Ishikawa (cell line): ENCODE measurements around the gene RLIM.

Experiments used
- CREB1 ChIP-seq: IDR thresholded peaks from 2 replicates; pipeline ENCODE4 v1.6.1; 2012; ENCODE audit warnings: low read depth
- EGR1 ChIP-seq: IDR thresholded peaks from 2 replicates; pipeline ENCODE4 v1.6.1; 2012
- RAD21 ChIP-seq: IDR thresholded peaks from 2 replicates; pipeline ENCODE4 v1.6.1; 2012; ENCODE audit warnings: low read depth

- TF ChIP-seq EGR1 (no peak), RAD21 (no peak), CREB1 (no peak)
These were observed 62.5 kb downstream of the RLIM start for GRCh38 chrX:74551934-74552333.
